SK-N-MC (cell line): Measurements from ENCODE around the gene RPL34.

Experiments
- EZH2 ChIP-seq: fragments of 200-600 bp; sonication (generic); IDR thresholded peaks from one replicate; pipeline ENCODE4 v1.6.1; 2017; ENCODE audit warnings: antibody characterized with exemption
- POLR2AphosphoS5 ChIP-seq: IDR thresholded peaks from 2 replicates; pipeline ENCODE4 v1.6.1; 2012; ENCODE audit warnings: mild to moderate bottlenecking, low read depth, low read length, borderline replicate concordance

- TF ChIP-seq POLR2AphosphoS5: no peak
- no peak for TF ChIP-seq EZH2
Measured at GRCh38 chr4:108574402-108574801, 46.0 kb upstream of the RPL34 start.
